HG03139 (cell line): ENCODE data around the gene SBF2.

Source experiments
- ATAC-seq: cut with Tn5 transposase; IDR thresholded peaks from one replicate; pipeline ENCODE4 v1.9.1; 2021; ENCODE audit not compliant: unreplicated experiment

The SBF2 gene

GRCh38 chr11:10317776-10318526 is 23.9 kb upstream of the SBF2 start:
- peak; percentile 43 for ATAC-seq

GRCh38 chr11:10317151-10317755 is 23.2 kb upstream of the SBF2 start:
- peak; percentile 9 for ATAC-seq

- ATAC-seq: no peak
Observed at GRCh38 chr11:10315083-10315482, 21.1 kb upstream of the SBF2 start.

GRCh38 chr11:10314199-10315072 is 20.4 kb upstream of the SBF2 start:
- peak; percentile 68 for ATAC-seq

GRCh38 chr11:10311802-10312201 is 17.8 kb upstream of the SBF2 start:
- no peak for ATAC-seq

- no peak for ATAC-seq
Observed at GRCh38 chr11:10310301-10310841, 16.4 kb upstream of the SBF2 start.

GRCh38 chr11:10309163-10310093 is 15.4 kb upstream of the SBF2 start:
- no peak for ATAC-seq

GRCh38 chr11:10308201-10308954 is 14.4 kb upstream of the SBF2 start:
- ATAC-seq: no peak

GRCh38 chr11:10307400-10308200 is 13.6 kb upstream of the SBF2 start:
- ATAC-seq: peak; percentile 57

GRCh38 chr11:10307022-10307399 is 13.0 kb upstream of the SBF2 start:
- no peak for ATAC-seq

- no peak for ATAC-seq
Observed at GRCh38 chr11:10305964-10306918, 12.2 kb upstream of the SBF2 start.

GRCh38 chr11:10305262-10305963 is 11.4 kb upstream of the SBF2 start:
- no peak for ATAC-seq

- ATAC-seq: no peak
Observed at GRCh38 chr11:10304495-10305261, 10.7 kb upstream of the SBF2 start, which contains the start of gene ADM. TSS of gene ADM (plus strand) at chr11:10305073. CDS start at chr11:10305701, 628 bp downstream.

- no peak for ATAC-seq
Observed at GRCh38 chr11:10303558-10304363, 9.7 kb upstream of the SBF2 start.

- no peak for ATAC-seq
Observed at GRCh38 chr11:10302744-10303557, 8.9 kb upstream of the SBF2 start.
